Measurements from ENCODE around the gene ADAM11. TPM values are rescaled to one million over a fixed set of nuclear protein-coding genes. Genes with fewer than 3 reads are reported as not detected.
"Not testable (repeated sequence)": the region's sequence is repeated elsewhere in the genome, so short reads cannot be mapped to it uniquely, and the experiment has no call there.

Gene ADAM11
- polyA plus RNA-seq (2013, experiment 1 of 2): 2.9 TPM
- 2.7 TPM for polyA plus RNA-seq (2013, experiment 2 of 2)

GRCh38 chr17:44758414-44759085, at the start of gene ADAM11:
Gene ADAM11, plus strand, starts transcription at chr17:44758988. Its CDS starts 212 bp downstream, at chr17:44759200.
- Histone ChIP-seq H3K79me1 (ENCODE audit: low read depth, low read length) (peaks cover 1% of the 10 kb centered on the region), H3K4ac (ENCODE audit: low read length) (peak within 1 kb of the TSS; percentile 76)
- DNase-seq (ENCODE audit: low spot score): no peak

DNA sequence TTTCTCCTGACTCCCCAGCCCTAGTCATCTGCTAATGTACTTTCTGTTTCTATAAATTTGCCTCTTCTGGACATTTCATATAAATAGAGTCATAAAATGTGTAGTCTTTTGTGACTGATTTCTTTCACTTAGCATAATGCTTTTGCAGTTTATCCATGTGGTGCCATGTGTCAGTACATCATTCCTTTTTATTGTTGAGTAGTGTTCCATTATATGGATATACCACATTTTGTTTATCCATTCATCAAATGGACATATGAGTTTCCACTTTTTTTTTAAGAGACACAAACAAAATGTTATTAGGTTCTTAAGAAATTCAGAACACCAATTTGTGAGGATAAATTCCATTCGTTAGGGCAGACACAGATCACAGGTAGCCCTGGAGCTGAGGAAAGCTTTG, 39.3 kb upstream of the ADAM11 start:
- WGBS, 2 donors (ENCODE audit: extremely low coverage in 2 of 2, insufficient read length in 2 of 2, insufficient replicate concordance in 1 of 2): no CpG with 5 or more reads among the region's 1 CpG
- H2BK120ac ChIP-seq (ENCODE audit: low read depth, low read length): no peak overlapping the region
- no peak overlapping the region for H2BK5ac ChIP-seq (ENCODE audit: low read length)
- H2AFZ ChIP-seq (ENCODE audit: low read length): no peak overlapping the region
- H4K8ac ChIP-seq (ENCODE audit: low read depth, low read length): no peak overlapping the region
- no peak overlapping the region for H3K23ac ChIP-seq (ENCODE audit: low read depth, low read length, poor library complexity)
- no peak overlapping the region for H3K27ac ChIP-seq (replicated peaks; ENCODE audit: low read length)
- no peak overlapping the region for H3K14ac ChIP-seq (ENCODE audit: low read length)
- no peak overlapping the region for H3K4me3 ChIP-seq (ENCODE audit: low read length in 2 of 2)
- H3K27me3 ChIP-seq (ENCODE audit: control insufficient read depth in 3 of 3, insufficient read depth in 3 of 3, low read depth in 1 of 3, low read length in 3 of 3): no peaks in the 10 kb centered on the region
- H3K18ac ChIP-seq (ENCODE audit: low read length): no peak overlapping the region
- no peak overlapping the region for H3K4ac ChIP-seq (ENCODE audit: low read length)
- H3K79me1 ChIP-seq (ENCODE audit: low read depth, low read length): no peaks in the 10 kb centered on the region
- no peak for DNase-seq (ENCODE audit: low spot score)
- no peak overlapping the region for H3K9ac ChIP-seq (ENCODE audit: low read depth, low read length, poor library complexity)
- no peaks in the 10 kb centered on the region for H3K4me1 ChIP-seq (ENCODE audit: control insufficient read depth in 2 of 2, insufficient read depth in 1 of 2, low read depth in 1 of 2, low read length in 2 of 2)
- H2BK12ac ChIP-seq (ENCODE audit: low read length): no peak overlapping the region
- H3K36me3 ChIP-seq (replicated peaks in 1 of 2; ENCODE audit: control insufficient read depth in 2 of 2, insufficient read depth in 2 of 2, low read length in 2 of 2): peaks cover 11 to 83% of the 10 kb centered on the region in 2 donors
- H2BK15ac ChIP-seq (ENCODE audit: low read length): no peak overlapping the region
- H4K91ac ChIP-seq (ENCODE audit: low read depth, low read length, poor library complexity): no peak overlapping the region
- H2AK5ac ChIP-seq (ENCODE audit: low read depth, low read length): no peak overlapping the region
- H3K9me3 ChIP-seq (replicated peaks in 1 of 2; ENCODE audit: control insufficient read depth in 2 of 2, insufficient read depth in 1 of 2, low read depth in 1 of 2, low read length in 2 of 2): peaks cover 0 to 6% of the 10 kb centered on the region in 2 donors
- no peak overlapping the region for H3K4me2 ChIP-seq (ENCODE audit: insufficient read depth, low read length, poor library complexity, severe bottlenecking)

More at GRCh38 chr17:44758414-44759085, at the start of gene ADAM11:
- peak within 1 kb of the TSS; percentile 86 for H3K9ac ChIP-seq (ENCODE audit: low read depth, low read length, poor library complexity)
- H3K27ac ChIP-seq (replicated peaks; ENCODE audit: low read length): no peak within 1 kb of the TSS
- peak within 1 kb of the TSS; percentile 97 for H3K4me2 ChIP-seq (ENCODE audit: insufficient read depth, low read length, poor library complexity, severe bottlenecking)
- peaks cover 4 to 6% of the 10 kb centered on the region in 2 donors for H3K4me1 ChIP-seq (ENCODE audit: control insufficient read depth in 2 of 2, insufficient read depth in 1 of 2, low read depth in 1 of 2, low read length in 2 of 2)
- H2BK120ac ChIP-seq (ENCODE audit: low read depth, low read length): peak within 1 kb of the TSS; percentile 94
- H3K27me3 ChIP-seq (ENCODE audit: control insufficient read depth in 3 of 3, insufficient read depth in 3 of 3, low read depth in 1 of 3, low read length in 3 of 3): peaks cover 2 to 39% (median 29%) of the 10 kb centered on the region in 3 experiments
- no peak within 1 kb of the TSS for H4K91ac ChIP-seq (ENCODE audit: low read depth, low read length, poor library complexity)
- H2BK12ac ChIP-seq (ENCODE audit: low read length): peak within 1 kb of the TSS; percentile 84
- WGBS, 2 donors (ENCODE audit: extremely low coverage in 2 of 2, insufficient read length in 2 of 2, insufficient replicate concordance in 1 of 2): no CpG with 5 or more reads among the region's 74 CpGs
- peak within 1 kb of the TSS; percentile 82 for H2BK5ac ChIP-seq (ENCODE audit: low read length)
- H3K4me3 ChIP-seq (ENCODE audit: low read length in 2 of 2): peak within 1 kb of the TSS; percentile 48 to 77
- peak within 1 kb of the TSS; percentile 96 for H2AK5ac ChIP-seq (ENCODE audit: low read depth, low read length)
- peak within 1 kb of the TSS; percentile 89 for H3K14ac ChIP-seq (ENCODE audit: low read length)
- peak within 1 kb of the TSS; percentile 99 for H2BK15ac ChIP-seq (ENCODE audit: low read length)
- H4K8ac ChIP-seq (ENCODE audit: low read depth, low read length): no peak within 1 kb of the TSS
- H3K18ac ChIP-seq (ENCODE audit: low read length): peak within 1 kb of the TSS; percentile 93
- H3K23ac ChIP-seq (ENCODE audit: low read depth, low read length, poor library complexity): peak within 1 kb of the TSS; percentile 73
- H2AFZ ChIP-seq (ENCODE audit: low read length): peak within 1 kb of the TSS; percentile 95
- H3K36me3 ChIP-seq (replicated peaks in 1 of 2; ENCODE audit: control insufficient read depth in 2 of 2, insufficient read depth in 2 of 2, low read length in 2 of 2): no peaks in the 10 kb centered on the region
- H3K9me3 ChIP-seq (replicated peaks in 1 of 2; ENCODE audit: control insufficient read depth in 2 of 2, insufficient read depth in 1 of 2, low read depth in 1 of 2, low read length in 2 of 2): peaks cover 0 to 3% of the 10 kb centered on the region in 2 donors

GRCh38 chr17:44722254-44722653, 36.5 kb upstream of the ADAM11 start:
- H3K36me3 ChIP-seq (replicated peaks in 1 of 2; ENCODE audit: control insufficient read depth in 2 of 2, insufficient read depth in 2 of 2, low read length in 2 of 2): peaks cover 11 to 90% of the 10 kb centered on the region in 2 donors

GRCh38 chr17:44726121-44726520, 32.7 kb upstream of the ADAM11 start:
- not testable (repeated sequence) for H2BK5ac ChIP-seq (ENCODE audit: low read length); H3K4me1 ChIP-seq (ENCODE audit: control insufficient read depth in 2 of 2, insufficient read depth in 1 of 2, low read depth in 1 of 2, low read length in 2 of 2); H2BK15ac ChIP-seq (ENCODE audit: low read length); H2AK5ac ChIP-seq (ENCODE audit: low read depth, low read length); H4K91ac ChIP-seq (ENCODE audit: low read depth, low read length, poor library complexity); H3K9me3 ChIP-seq (replicated peaks in 1 of 2; ENCODE audit: control insufficient read depth in 2 of 2, insufficient read depth in 1 of 2, low read depth in 1 of 2, low read length in 2 of 2); H3K14ac ChIP-seq (ENCODE audit: low read length); H4K8ac ChIP-seq (ENCODE audit: low read depth, low read length); H2BK12ac ChIP-seq (ENCODE audit: low read length); H3K79me1 ChIP-seq (ENCODE audit: low read depth, low read length); H3K27me3 ChIP-seq (ENCODE audit: control insufficient read depth in 3 of 3, insufficient read depth in 3 of 3, low read depth in 1 of 3, low read length in 3 of 3); H3K4me2 ChIP-seq (ENCODE audit: insufficient read depth, low read length, poor library complexity, severe bottlenecking); H3K4ac ChIP-seq (ENCODE audit: low read length); H3K27ac ChIP-seq (replicated peaks; ENCODE audit: low read length); H3K9ac ChIP-seq (ENCODE audit: low read depth, low read length, poor library complexity); H2BK120ac ChIP-seq (ENCODE audit: low read depth, low read length); H3K18ac ChIP-seq (ENCODE audit: low read length); H3K23ac ChIP-seq (ENCODE audit: low read depth, low read length, poor library complexity); DNase-seq (ENCODE audit: low spot score); H2AFZ ChIP-seq (ENCODE audit: low read length); H3K4me3 ChIP-seq (ENCODE audit: low read length in 2 of 2)
- peaks cover 13 to 89% of the 10 kb centered on the region in 2 donors for H3K36me3 ChIP-seq (replicated peaks in 1 of 2; ENCODE audit: control insufficient read depth in 2 of 2, insufficient read depth in 2 of 2, low read length in 2 of 2)
- WGBS, 2 donors (ENCODE audit: extremely low coverage in 2 of 2, insufficient read length in 2 of 2, insufficient replicate concordance in 1 of 2): no CpG with 5 or more reads among the region's 6 CpGs

More at GRCh38 chr17:44722254-44722653, 36.5 kb upstream of the ADAM11 start:
- Histone ChIP-seq H3K9me3 (replicated peaks in 1 of 2; ENCODE audit: control insufficient read depth in 2 of 2, insufficient read depth in 1 of 2, low read depth in 1 of 2, low read length in 2 of 2) (peaks cover 0 to 6% of the 10 kb centered on the region in 2 donors), H4K8ac (ENCODE audit: low read depth, low read length) (no peak overlapping the region), H3K4me2 (ENCODE audit: insufficient read depth, low read length, poor library complexity, severe bottlenecking) (no peak overlapping the region), H3K9ac (ENCODE audit: low read depth, low read length, poor library complexity) (no peak overlapping the region), H3K79me1 (ENCODE audit: low read depth, low read length) (no peaks in the 10 kb centered on the region), H3K4me3 (ENCODE audit: low read length in 2 of 2) (no peak overlapping the region), H3K27ac (replicated peaks; ENCODE audit: low read length) (no peak overlapping the region), H3K27me3 (ENCODE audit: control insufficient read depth in 3 of 3, insufficient read depth in 3 of 3, low read depth in 1 of 3, low read length in 3 of 3) (no peaks in the 10 kb centered on the region), H2BK120ac (ENCODE audit: low read depth, low read length) (no peak overlapping the region), H3K14ac (ENCODE audit: low read length) (no peak overlapping the region), H2BK5ac (ENCODE audit: low read length) (no peak overlapping the region), H2AFZ (ENCODE audit: low read length) (no peak overlapping the region), H3K18ac (ENCODE audit: low read length) (no peak overlapping the region), H3K4ac (ENCODE audit: low read length) (no peak overlapping the region), H2BK12ac (ENCODE audit: low read length) (no peak overlapping the region), H2BK15ac (ENCODE audit: low read length) (no peak overlapping the region), H3K4me1 (ENCODE audit: control insufficient read depth in 2 of 2, insufficient read depth in 1 of 2, low read depth in 1 of 2, low read length in 2 of 2) (no peaks in the 10 kb centered on the region), H3K23ac (ENCODE audit: low read depth, low read length, poor library complexity) (no peak overlapping the region), H2AK5ac (ENCODE audit: low read depth, low read length) (no peak overlapping the region), H4K91ac (ENCODE audit: low read depth, low read length, poor library complexity) (no peak overlapping the region)
- no peak for DNase-seq (ENCODE audit: low spot score)
- no CpG with 5 or more reads among the region's 5 CpGs for WGBS, 2 donors (ENCODE audit: extremely low coverage in 2 of 2, insufficient read length in 2 of 2, insufficient replicate concordance in 1 of 2)
